Stimulated activated CD8-positive, alpha-beta memory T cell treated with anti-CD3 and anti-CD28 coated beads, Interleukin-7, amount 100 ng/mL, for 1 hour (primary cell): ENCODE results near the gene SLC3A2.

ENCODE experiments used
- DNase-seq, 2 donors: peaks; one replicate each; pipeline ENCODE4 v3.0.0-alpha.2; 2020; ENCODE audit warnings: low read depth in 2 of 2

SLC3A2 gene

GRCh38 chr11:62910141-62910882, 29.6 kb downstream of the SLC3A2 start:
- no peak for DNase-seq

GRCh38 chr11:62911137-62912130, 30.7 kb downstream of the SLC3A2 start:
- no peak for DNase-seq

GRCh38 chr11:62912268-62912667, 31.6 kb downstream of the SLC3A2 start:
- no peak for DNase-seq

GRCh38 chr11:62914416-62914815, 33.7 kb downstream of the SLC3A2 start:
- no peak for DNase-seq

- DNase-seq: no peak
These were observed 37.3 kb downstream of the SLC3A2 start for GRCh38 chr11:62917906-62918502.

GRCh38 chr11:62918531-62918930, 37.8 kb downstream of the SLC3A2 start:
- DNase-seq: no peak

- no peak for DNase-seq
These were observed 38.8 kb downstream of the SLC3A2 start for GRCh38 chr11:62919476-62919875.

GRCh38 chr11:62919898-62920640, 39.4 kb downstream of the SLC3A2 start:
- DNase-seq: no peak

- DNase-seq: no peak
These were observed 40.5 kb downstream of the SLC3A2 start, which contains the start of gene CHRM1 for GRCh38 chr11:62921201-62921572. Gene CHRM1, minus strand, starts transcription at chr11:62921363. Its CDS starts 10,263 bp downstream, at chr11:62911100.

GRCh38 chr11:62921573-62922188, 41.0 kb downstream of the SLC3A2 start:
- no peak for DNase-seq

- DNase-seq: no peak
These were observed 41.5 kb downstream of the SLC3A2 start for GRCh38 chr11:62922189-62922589.

- no peak for DNase-seq
These were observed 42.1 kb downstream of the SLC3A2 start for GRCh38 chr11:62922653-62923431.

- DNase-seq: no peak
These were observed 43.1 kb downstream of the SLC3A2 start for GRCh38 chr11:62923601-62924411.

GRCh38 chr11:62925308-62925707, 44.6 kb downstream of the SLC3A2 start:
- no peak for DNase-seq

GRCh38 chr11:62925745-62926679, 45.3 kb downstream of the SLC3A2 start:
- DNase-seq: no peak

- no peak for DNase-seq
These were observed 46.2 kb downstream of the SLC3A2 start for GRCh38 chr11:62926680-62927455.

GRCh38 chr11:62928011-62928410, 47.3 kb downstream of the SLC3A2 start:
- DNase-seq: no peak

- DNase-seq: no peak
These were observed 49.5 kb downstream of the SLC3A2 start for GRCh38 chr11:62930157-62930556.
